ENCODE measurements around the gene COL16A1. TPM values are rescaled to one million over a fixed set of nuclear protein-coding genes. Genes with fewer than 3 reads are reported as not detected.

The COL16A1 gene
- total RNA-seq, 1 experiment from 2014 or later: 0.50 TPM

GRCh38 chr1:31667065-31667785, 36.6 kb downstream of the COL16A1 start:
- no peak for DNase-seq
- BruUV-seq (replicated peaks): no TSS peak
- H3K4me1 Mint-ChIP-seq (ENCODE audit: low read depth, unreplicated experiment): no peaks in the 10 kb centered on the region
- no peaks in the 10 kb centered on the region for H3K36me3 ChIP-seq (ENCODE audit: control insufficient read depth, insufficient read depth, low read length)
- CTCF ChIA-PET: no interaction called here
- H3K27ac Mint-ChIP-seq (ENCODE audit: unreplicated experiment): no peak overlapping the region
- H3K27me3 ChIP-seq (replicated peaks; ENCODE audit: control insufficient read depth, insufficient read depth, low read length): no peaks in the 10 kb centered on the region
- H3K4me3 ChIP-seq (ENCODE audit: low read depth, low read length): no peak overlapping the region
- no peaks in the 10 kb centered on the region for H3K36me3 Mint-ChIP-seq (ENCODE audit: insufficient read depth, unreplicated experiment)
- H3K4me3 Mint-ChIP-seq (ENCODE audit: unreplicated experiment): no peak overlapping the region
- no peaks in the 10 kb centered on the region for H3K4me1 ChIP-seq
- H3K9me3 ChIP-seq: no peaks in the 10 kb centered on the region
- intact Hi-C loops (cut with micrococcal nuclease; ENCODE audit: unreplicated experiment): no loop called here
- no peaks in the 10 kb centered on the region for H3K9me3 Mint-ChIP-seq (ENCODE audit: unreplicated experiment)
- no peak for TF ChIP-seq CTCF (IDR thresholded peaks at IDR 0.05; ENCODE audit: insufficient read depth in 1 of 2, low read depth in 1 of 2, low read length in 1 of 2, severe bottlenecking in 1 of 2, unreplicated experiment in 1 of 2)
- POLR2A ChIA-PET: no interaction called here
- no peaks in the 10 kb centered on the region for H3K27me3 Mint-ChIP-seq (ENCODE audit: insufficient read depth, unreplicated experiment)

- BruUV-seq (replicated peaks): no TSS peak
- intact Hi-C loops (cut with micrococcal nuclease; ENCODE audit: unreplicated experiment): no loop called here
- ChIA-PET CTCF (interaction anchor here (0.6 to 3.4 kb wide), 4 partner anchors 44 to 123 kb away, joined by 3 to 36 read pairs (median 5); no protein-coding TSS in a partner anchor), POLR2A (no interaction called here)
- Mint-ChIP-seq H3K4me3 (ENCODE audit: unreplicated experiment) (no peak overlapping the region), H3K4me1 (ENCODE audit: low read depth, unreplicated experiment) (no peaks in the 10 kb centered on the region), H3K27ac (ENCODE audit: unreplicated experiment) (no peak overlapping the region), H3K9me3 (ENCODE audit: unreplicated experiment) (no peaks in the 10 kb centered on the region), H3K36me3 (ENCODE audit: insufficient read depth, unreplicated experiment) (no peaks in the 10 kb centered on the region), H3K27me3 (ENCODE audit: insufficient read depth, unreplicated experiment) (no peaks in the 10 kb centered on the region)
- no peak for TF ChIP-seq CTCF (IDR thresholded peaks at IDR 0.05; ENCODE audit: insufficient read depth in 1 of 2, low read depth in 1 of 2, low read length in 1 of 2, severe bottlenecking in 1 of 2, unreplicated experiment in 1 of 2)
- Histone ChIP-seq H3K27me3 (replicated peaks; ENCODE audit: control insufficient read depth, insufficient read depth, low read length) (no peaks in the 10 kb centered on the region), H3K4me3 (ENCODE audit: low read depth, low read length) (no peak overlapping the region), H3K36me3 (ENCODE audit: control insufficient read depth, insufficient read depth, low read length) (no peaks in the 10 kb centered on the region), H3K4me1 (no peaks in the 10 kb centered on the region), H3K9me3 (no peaks in the 10 kb centered on the region)
- DNase-seq: no peak
Observed at GRCh38 chr1:31666263-31666963, 37.4 kb downstream of the COL16A1 start.

- no TSS peak for BruUV-seq (replicated peaks)
- no peak for TF ChIP-seq CTCF (IDR thresholded peaks at IDR 0.05; ENCODE audit: insufficient read depth in 1 of 2, low read depth in 1 of 2, low read length in 1 of 2, severe bottlenecking in 1 of 2, unreplicated experiment in 1 of 2)
- Histone ChIP-seq H3K9me3 (no peaks in the 10 kb centered on the region), H3K36me3 (ENCODE audit: control insufficient read depth, insufficient read depth, low read length) (no peaks in the 10 kb centered on the region), H3K4me1 (no peaks in the 10 kb centered on the region), H3K4me3 (ENCODE audit: low read depth, low read length) (no peak overlapping the region), H3K27me3 (replicated peaks; ENCODE audit: control insufficient read depth, insufficient read depth, low read length) (no peaks in the 10 kb centered on the region)
- H3K4me3 Mint-ChIP-seq (ENCODE audit: unreplicated experiment): no peak overlapping the region
- no peaks in the 10 kb centered on the region for H3K9me3 Mint-ChIP-seq (ENCODE audit: unreplicated experiment)
- intact Hi-C loops (cut with micrococcal nuclease; ENCODE audit: unreplicated experiment): loop anchor here (2.0 kb wide), 1 partner anchor 79 kb away; no protein-coding TSS in a partner anchor
- no peak overlapping the region for H3K27ac Mint-ChIP-seq (ENCODE audit: unreplicated experiment)
- H3K36me3 Mint-ChIP-seq (ENCODE audit: insufficient read depth, unreplicated experiment): no peaks in the 10 kb centered on the region
- no peaks in the 10 kb centered on the region for H3K4me1 Mint-ChIP-seq (ENCODE audit: low read depth, unreplicated experiment)
- DNase-seq: no peak
- H3K27me3 Mint-ChIP-seq (ENCODE audit: insufficient read depth, unreplicated experiment): no peaks in the 10 kb centered on the region
- ChIA-PET CTCF (interaction anchor here (0.6 to 3.4 kb wide), 3 partner anchors 78 to 124 kb away, joined by 3 to 36 read pairs (median 5); no protein-coding TSS in a partner anchor), POLR2A (no interaction called here)
Observed at GRCh38 chr1:31665234-31665878, 38.5 kb downstream of the COL16A1 start.

All from Caco-2 (cell line).